ENCODE data around the gene TTC4.

Gene TTC4

DNA sequence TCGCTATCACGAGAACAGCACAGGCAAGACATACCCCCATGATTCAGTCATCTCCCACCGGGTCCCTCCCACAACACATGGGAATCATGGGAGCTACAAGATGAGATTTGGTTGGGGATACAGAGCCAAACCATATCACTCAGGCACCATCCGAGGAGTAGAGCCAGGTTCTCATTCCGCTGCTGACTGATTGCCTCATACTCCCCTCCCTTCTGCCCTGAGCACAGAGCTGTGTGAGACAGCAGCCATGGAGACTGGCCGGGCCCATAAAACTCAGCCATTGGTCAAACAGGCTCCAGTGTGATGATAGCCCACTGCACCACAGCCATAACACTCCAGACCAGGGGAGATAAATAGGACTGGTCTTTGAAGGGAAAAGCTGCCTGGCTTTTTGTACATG lies 22.6 kb downstream of the TTC4 start:
- TF ChIP-seq EZH2phosphoT487 (IDR thresholded peaks at IDR 0.05; ENCODE audit: borderline replicate concordance) = no peak
- TF ChIP-seq, protein P1, sequence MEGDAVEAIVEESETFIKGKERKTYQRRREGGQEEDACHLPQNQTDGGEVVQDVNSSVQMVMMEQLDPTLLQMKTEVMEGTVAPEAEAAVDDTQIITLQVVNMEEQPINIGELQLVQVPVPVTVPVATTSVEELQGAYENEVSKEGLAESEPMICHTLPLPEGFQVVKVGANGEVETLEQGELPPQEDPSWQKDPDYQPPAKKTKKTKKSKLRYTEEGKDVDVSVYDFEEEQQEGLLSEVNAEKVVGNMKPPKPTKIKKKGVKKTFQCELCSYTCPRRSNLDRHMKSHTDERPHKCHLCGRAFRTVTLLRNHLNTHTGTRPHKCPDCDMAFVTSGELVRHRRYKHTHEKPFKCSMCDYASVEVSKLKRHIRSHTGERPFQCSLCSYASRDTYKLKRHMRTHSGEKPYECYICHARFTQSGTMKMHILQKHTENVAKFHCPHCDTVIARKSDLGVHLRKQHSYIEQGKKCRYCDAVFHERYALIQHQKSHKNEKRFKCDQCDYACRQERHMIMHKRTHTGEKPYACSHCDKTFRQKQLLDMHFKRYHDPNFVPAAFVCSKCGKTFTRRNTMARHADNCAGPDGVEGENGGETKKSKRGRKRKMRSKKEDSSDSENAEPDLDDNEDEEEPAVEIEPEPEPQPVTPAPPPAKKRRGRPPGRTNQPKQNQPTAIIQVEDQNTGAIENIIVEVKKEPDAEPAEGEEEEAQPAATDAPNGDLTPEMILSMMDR (conservative IDR thresholded peaks at IDR 0.05; ENCODE audit: low read length) = no peak
- Histone ChIP-seq H3K36me3 (ENCODE audit: insufficient read depth, low read length) (peaks cover 62% of the 10 kb centered on the region; the same call in 1 of the 2 replicates), H3K9ac (ENCODE audit: low read depth, low read length, poor library complexity, severe bottlenecking) (no peak overlapping the region), H3F3A (ENCODE audit: low read depth) (no peaks in the 10 kb centered on the region), H2AFZ (ENCODE audit: low read length) (no peak overlapping the region), H4K20me1 (ENCODE audit: insufficient read depth, low read length, poor library complexity, severe bottlenecking) (no peaks in the 10 kb centered on the region), H3K4me1 (ENCODE audit: insufficient read depth, low read length, poor library complexity, severe bottlenecking) (no peaks in the 10 kb centered on the region), H3K4me2 (ENCODE audit: low read depth, low read length, poor library complexity, severe bottlenecking) (no peak overlapping the region), H3K79me2 (ENCODE audit: insufficient read depth, low read length) (no peaks in the 10 kb centered on the region), H3K27me3 (ENCODE audit: insufficient read depth, low read length, poor library complexity, severe bottlenecking) (no peaks in the 10 kb centered on the region), H3K4me3 (ENCODE audit: low read length, poor library complexity, severe bottlenecking) (no peak overlapping the region), H3K9me2 (replicated peaks; ENCODE audit: low read depth, low read length) (no peaks in the 10 kb centered on the region), H3K9me3 (ENCODE audit: insufficient read depth, low read depth, low read length) (no peaks in the 10 kb centered on the region)

- no peaks in the 10 kb centered on the region for H3K79me2 ChIP-seq (ENCODE audit: insufficient read depth, low read length)
- no peaks in the 10 kb centered on the region for H3K27me3 ChIP-seq (ENCODE audit: insufficient read depth, low read length, poor library complexity, severe bottlenecking)
- peaks cover 68% of the 10 kb centered on the region; the same call in 1 of the 2 replicates for H3K36me3 ChIP-seq (ENCODE audit: insufficient read depth, low read length)
- H3K4me3 ChIP-seq (ENCODE audit: low read length, poor library complexity, severe bottlenecking) = no peak overlapping the region
- no peaks in the 10 kb centered on the region for H3K4me1 ChIP-seq (ENCODE audit: insufficient read depth, low read length, poor library complexity, severe bottlenecking)
- H4K20me1 ChIP-seq (ENCODE audit: insufficient read depth, low read length, poor library complexity, severe bottlenecking) = no peaks in the 10 kb centered on the region
- H3K9ac ChIP-seq (ENCODE audit: low read depth, low read length, poor library complexity, severe bottlenecking) = no peak overlapping the region
- no peaks in the 10 kb centered on the region for H3F3A ChIP-seq (ENCODE audit: low read depth)
- no peak for TF ChIP-seq EZH2phosphoT487 (IDR thresholded peaks at IDR 0.05; ENCODE audit: borderline replicate concordance)
- TF ChIP-seq, protein P1 (conservative IDR thresholded peaks at IDR 0.05; ENCODE audit: low read length) = no peak
- no peak overlapping the region for H2AFZ ChIP-seq (ENCODE audit: low read length)
- H3K9me3 ChIP-seq (ENCODE audit: insufficient read depth, low read depth, low read length) = no peaks in the 10 kb centered on the region
- no peaks in the 10 kb centered on the region for H3K9me2 ChIP-seq (replicated peaks; ENCODE audit: low read depth, low read length)
- H3K4me2 ChIP-seq (ENCODE audit: low read depth, low read length, poor library complexity, severe bottlenecking) = no peak overlapping the region
Measured at GRCh38 chr1:54741531-54741930, 25.9 kb downstream of the TTC4 start.

GRCh38 chr1:54742282-54742681 lies 26.6 kb downstream of the TTC4 start:
- H4K20me1 ChIP-seq (ENCODE audit: insufficient read depth, low read length, poor library complexity, severe bottlenecking) = no peaks in the 10 kb centered on the region
- H3F3A ChIP-seq (ENCODE audit: low read depth) = no peaks in the 10 kb centered on the region
- H3K79me2 ChIP-seq (ENCODE audit: insufficient read depth, low read length) = no peaks in the 10 kb centered on the region
- H3K4me2 ChIP-seq (ENCODE audit: low read depth, low read length, poor library complexity, severe bottlenecking) = no peak overlapping the region
- TF ChIP-seq, protein P1 (conservative IDR thresholded peaks at IDR 0.05; ENCODE audit: low read length) = no peak
- TF ChIP-seq EZH2phosphoT487 (IDR thresholded peaks at IDR 0.05; ENCODE audit: borderline replicate concordance) = no peak
- H3K4me1 ChIP-seq (ENCODE audit: insufficient read depth, low read length, poor library complexity, severe bottlenecking) = no peaks in the 10 kb centered on the region
- no peak overlapping the region for H2AFZ ChIP-seq (ENCODE audit: low read length)
- no peak overlapping the region for H3K4me3 ChIP-seq (ENCODE audit: low read length, poor library complexity, severe bottlenecking)
- no peak overlapping the region for H3K9ac ChIP-seq (ENCODE audit: low read depth, low read length, poor library complexity, severe bottlenecking)
- H3K9me3 ChIP-seq (ENCODE audit: insufficient read depth, low read depth, low read length) = no peaks in the 10 kb centered on the region
- no peaks in the 10 kb centered on the region for H3K9me2 ChIP-seq (replicated peaks; ENCODE audit: low read depth, low read length)
- H3K27me3 ChIP-seq (ENCODE audit: insufficient read depth, low read length, poor library complexity, severe bottlenecking) = no peaks in the 10 kb centered on the region
- H3K36me3 ChIP-seq (ENCODE audit: insufficient read depth, low read length) = peaks cover 61% of the 10 kb centered on the region; the same call in 1 of the 2 replicates

All from Loucy (cell line).